C4-2B (cell line): ENCODE results near the gene SIK2.

Experiments
- ZFX ChIP-seq: fragments of 450-650 bp; IDR thresholded peaks from 2 replicates; pipeline ENCODE4 v1.6.1; 2017
- TF ChIP-seq, protein P1 (sequence below): fragments of 450-650 bp; conservative IDR thresholded peaks from 2 replicates; pipeline ENCODE4 v1.5.1; 2017; ENCODE audit warnings: mild to moderate bottlenecking

DNA sequence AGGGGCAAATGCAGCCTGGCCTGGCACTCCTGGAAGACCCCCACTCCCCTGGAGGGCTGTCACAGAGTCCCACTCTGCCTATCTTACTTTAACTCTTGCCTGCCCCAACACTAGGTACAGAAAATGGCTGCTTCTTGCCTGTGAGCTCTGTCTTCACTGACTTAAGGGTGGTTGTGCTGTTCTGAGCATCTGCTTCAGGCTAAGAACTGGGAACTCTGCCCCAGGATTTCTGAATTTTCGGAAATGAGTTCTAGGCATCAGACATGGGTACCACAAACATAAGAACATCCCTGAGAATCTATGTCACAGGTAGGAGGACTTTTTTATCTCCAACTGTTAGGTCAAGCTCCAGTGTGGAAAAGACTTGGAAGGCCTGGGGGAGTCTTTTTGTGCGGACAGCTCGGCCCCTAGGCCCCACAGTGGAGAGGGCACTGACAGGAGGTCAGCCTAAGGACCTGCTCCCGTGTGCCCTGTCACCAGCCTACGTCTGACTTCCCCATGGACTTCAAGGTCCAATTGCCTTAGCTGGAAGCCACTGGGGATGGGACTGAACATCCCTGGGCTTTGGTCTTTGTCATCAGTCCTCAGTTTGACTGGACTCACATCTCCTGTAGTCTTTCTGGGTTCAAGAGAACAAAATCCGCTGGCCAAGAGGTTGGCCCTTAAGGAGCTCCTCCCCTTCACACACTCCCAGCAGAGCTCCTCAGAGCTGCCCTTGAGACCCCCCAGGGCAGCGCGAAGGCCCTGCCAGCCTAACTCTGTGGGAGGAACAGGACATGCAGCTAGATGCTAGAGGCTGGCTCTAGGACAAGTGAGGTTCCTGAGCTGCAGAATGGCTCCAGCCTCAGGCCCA lies 132.1 kb downstream of the SIK2 start:
- TF ChIP-seq, protein P1, sequence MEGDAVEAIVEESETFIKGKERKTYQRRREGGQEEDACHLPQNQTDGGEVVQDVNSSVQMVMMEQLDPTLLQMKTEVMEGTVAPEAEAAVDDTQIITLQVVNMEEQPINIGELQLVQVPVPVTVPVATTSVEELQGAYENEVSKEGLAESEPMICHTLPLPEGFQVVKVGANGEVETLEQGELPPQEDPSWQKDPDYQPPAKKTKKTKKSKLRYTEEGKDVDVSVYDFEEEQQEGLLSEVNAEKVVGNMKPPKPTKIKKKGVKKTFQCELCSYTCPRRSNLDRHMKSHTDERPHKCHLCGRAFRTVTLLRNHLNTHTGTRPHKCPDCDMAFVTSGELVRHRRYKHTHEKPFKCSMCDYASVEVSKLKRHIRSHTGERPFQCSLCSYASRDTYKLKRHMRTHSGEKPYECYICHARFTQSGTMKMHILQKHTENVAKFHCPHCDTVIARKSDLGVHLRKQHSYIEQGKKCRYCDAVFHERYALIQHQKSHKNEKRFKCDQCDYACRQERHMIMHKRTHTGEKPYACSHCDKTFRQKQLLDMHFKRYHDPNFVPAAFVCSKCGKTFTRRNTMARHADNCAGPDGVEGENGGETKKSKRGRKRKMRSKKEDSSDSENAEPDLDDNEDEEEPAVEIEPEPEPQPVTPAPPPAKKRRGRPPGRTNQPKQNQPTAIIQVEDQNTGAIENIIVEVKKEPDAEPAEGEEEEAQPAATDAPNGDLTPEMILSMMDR: no peak
- no peak for TF ChIP-seq ZFX
